ENCODE measurements around the gene ADK. TPM values are rescaled to one million over a fixed set of nuclear protein-coding genes. Genes with fewer than 3 reads are reported as not detected.

ADK gene
- total and polyA plus RNA-seq, 7 donors = 17.8 to 32.3 (median 23.6) TPM

GRCh38 chr10:74381291-74381853 lies 230.4 kb downstream of the ADK start:
- H3K27ac ChIP-seq = no peak overlapping the region
- intact Hi-C loops (cut with DNase I) = no loop called here
- DNase-seq (no peak), ATAC-seq (no peak)
- no peaks in the 10 kb centered on the region for H3K36me3 ChIP-seq (ENCODE audit: insufficient read depth in 1 of 2, low read depth in 1 of 2)
- no peak overlapping the region for H3K4me3 ChIP-seq
- H3K4me1 ChIP-seq = no peaks in the 10 kb centered on the region
- no peak for TF ChIP-seq CTCF (IDR thresholded peaks at IDR 0.05)
- H3K27me3 ChIP-seq (ENCODE audit: insufficient read depth in 3 of 3, low read length in 2 of 3) = no peaks in the 10 kb centered on the region
- H3K9me3 ChIP-seq = no peaks in the 10 kb centered on the region
- 62 to 65% (median 63%) methylated on average over 2 of the region's 2 CpGs for WGBS, 3 donors

GRCh38 chr10:74382663-74383062 lies 231.6 kb downstream of the ADK start:
- 79 to 83% (median 81%) methylated on average over 1 of the region's 1 CpG for WGBS, 3 donors
- H3K4me1 ChIP-seq = no peaks in the 10 kb centered on the region
- no peak for TF ChIP-seq CTCF (IDR thresholded peaks at IDR 0.05)
- H3K9me3 ChIP-seq = no peaks in the 10 kb centered on the region
- no peaks in the 10 kb centered on the region for H3K27me3 ChIP-seq (ENCODE audit: insufficient read depth in 3 of 3, low read length in 2 of 3)
- ATAC-seq (no peak), DNase-seq (no peak)
- no peak overlapping the region for H3K4me3 ChIP-seq
- no peak overlapping the region for H3K27ac ChIP-seq
- intact Hi-C loops (cut with DNase I) = no loop called here
- no peaks in the 10 kb centered on the region for H3K36me3 ChIP-seq (ENCODE audit: insufficient read depth in 1 of 2, low read depth in 1 of 2)

GRCh38 chr10:74383642-74384041 lies 232.6 kb downstream of the ADK start:
- TF ChIP-seq CTCF (IDR thresholded peaks at IDR 0.05) = no peak
- ATAC-seq = no peak
- no peak overlapping the region for H3K4me3 ChIP-seq
- no peak for DNase-seq
- no peak overlapping the region for H3K27ac ChIP-seq
- H3K36me3 ChIP-seq (ENCODE audit: insufficient read depth in 1 of 2, low read depth in 1 of 2) = no peaks in the 10 kb centered on the region
- H3K4me1 ChIP-seq = no peaks in the 10 kb centered on the region
- H3K27me3 ChIP-seq (ENCODE audit: insufficient read depth in 3 of 3, low read length in 2 of 3) = no peaks in the 10 kb centered on the region
- no peaks in the 10 kb centered on the region for H3K9me3 ChIP-seq
- intact Hi-C loops (cut with DNase I) = no loop called here

GRCh38 chr10:74384615-74385183 lies 233.7 kb downstream of the ADK start:
- H3K4me1 ChIP-seq = no peaks in the 10 kb centered on the region
- no peak overlapping the region for H3K4me3 ChIP-seq
- H3K27ac ChIP-seq = no peak overlapping the region
- no peaks in the 10 kb centered on the region for H3K36me3 ChIP-seq (ENCODE audit: insufficient read depth in 1 of 2, low read depth in 1 of 2)
- 79 to 93% (median 89%) methylated on average over 3 of the region's 3 CpGs for WGBS, 3 donors
- no peak for TF ChIP-seq CTCF (IDR thresholded peaks at IDR 0.05)
- H3K27me3 ChIP-seq (ENCODE audit: insufficient read depth in 3 of 3, low read length in 2 of 3) = no peaks in the 10 kb centered on the region
- no peak for DNase-seq
- no peak for ATAC-seq
- intact Hi-C loops (cut with DNase I) = no loop called here
- H3K9me3 ChIP-seq = no peaks in the 10 kb centered on the region

- no peaks in the 10 kb centered on the region for H3K27me3 ChIP-seq (ENCODE audit: insufficient read depth in 3 of 3, low read length in 2 of 3)
- H3K36me3 ChIP-seq (ENCODE audit: insufficient read depth in 1 of 2, low read depth in 1 of 2) = no peaks in the 10 kb centered on the region
- H3K27ac ChIP-seq = no peak overlapping the region
- H3K4me3 ChIP-seq = no peak overlapping the region
- no peaks in the 10 kb centered on the region for H3K4me1 ChIP-seq
- intact Hi-C loops (cut with DNase I) = no loop called here
- ATAC-seq = no peak
- DNase-seq = no peak
- H3K9me3 ChIP-seq = no peaks in the 10 kb centered on the region
- no peak for TF ChIP-seq CTCF (IDR thresholded peaks at IDR 0.05)
Observed at GRCh38 chr10:74388801-74389200, 237.8 kb downstream of the ADK start.
